ENCODE results near the gene BAZ2B. TPM values are rescaled to one million over a fixed set of nuclear protein-coding genes. Genes with fewer than 3 reads are reported as not detected.
"Not testable (repeated sequence)": the region's sequence is repeated elsewhere in the genome, so short reads cannot be mapped to it uniquely, and the experiment has no call there.

Gene BAZ2B
- total and polyA plus RNA-seq, 3 donors from 2014 or later = 23.5 to 132 (median 119) TPM

DNA sequence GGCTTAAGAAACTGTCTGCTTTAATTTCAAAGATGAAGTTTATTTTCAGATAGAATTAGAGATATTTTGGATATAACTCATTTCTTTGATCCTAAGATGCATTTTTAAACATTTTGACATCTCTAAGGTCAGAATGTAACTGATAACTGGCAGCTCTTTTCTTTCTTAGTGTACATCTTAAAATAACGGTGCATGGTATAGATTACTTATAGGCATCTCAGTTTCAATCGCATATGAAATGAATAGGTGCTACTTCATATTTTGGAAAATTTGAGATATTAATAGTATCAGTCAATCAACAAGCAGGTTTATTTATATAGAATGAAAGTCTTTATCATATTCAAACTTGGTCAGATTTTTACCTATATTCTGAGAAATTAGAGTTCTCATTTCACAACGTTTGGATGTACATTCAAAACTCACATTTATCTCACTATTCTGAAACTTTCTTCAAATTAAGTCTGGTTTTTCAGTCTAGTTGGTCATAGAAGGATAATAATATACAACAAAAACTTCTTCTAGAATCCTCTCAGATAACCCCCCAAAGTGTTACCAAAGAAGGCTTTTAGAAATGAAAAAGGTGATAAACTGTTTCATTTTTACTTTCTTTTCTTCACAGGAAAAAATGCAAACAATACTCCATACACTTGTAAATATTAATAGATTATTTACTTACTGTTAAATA, 207.1 kb downstream of the BAZ2B start:
- Histone ChIP-seq H3K9me3 (no peaks in the 10 kb centered on the region), H3K27me3 (no peaks in the 10 kb centered on the region), H3K27ac (no peak overlapping the region), H3K4me1 (no peaks in the 10 kb centered on the region), H3K36me3 (ENCODE audit: low read depth, missing control alignments) (no peaks in the 10 kb centered on the region), H3K4me3 (no peak overlapping the region)
- TF ChIP-seq CTCF (IDR thresholded peaks at IDR 0.05) = no peak
- TF ChIP-seq POLR2A (IDR thresholded peaks at IDR 0.05) = no peak
- 87% methylated on average over 3 of the region's 3 CpGs for WGBS, 2 donors
- intact Hi-C loops (cut with DNase I; ENCODE audit: low total_unique reads) = no loop called here
- DNase-seq = no peak

DNA sequence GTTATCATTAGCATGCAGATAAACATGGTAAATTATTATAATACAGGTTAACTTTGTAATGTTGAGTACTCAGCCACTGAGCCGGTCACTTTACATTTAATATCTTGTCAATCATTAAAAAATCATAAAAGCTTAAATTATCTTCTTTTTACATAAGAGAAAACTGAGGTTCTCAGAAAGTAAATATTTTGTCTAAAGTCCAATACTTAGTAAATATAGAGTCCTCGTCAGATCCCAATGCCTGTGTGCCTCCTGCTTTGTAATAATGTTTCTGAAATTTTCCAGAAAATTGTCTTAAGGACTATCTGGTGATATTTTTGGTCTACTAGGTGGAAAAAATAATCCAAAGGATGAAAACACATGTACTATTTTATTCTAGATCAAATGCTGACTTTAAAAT, 213.6 kb downstream of the BAZ2B start:
- H3K36me3 ChIP-seq (ENCODE audit: low read depth, missing control alignments) = no peaks in the 10 kb centered on the region
- WGBS, 2 donors = 86 to 88% methylated on average over 2 of the region's 2 CpGs
- no peak overlapping the region for H3K4me3 ChIP-seq
- intact Hi-C loops (cut with DNase I; ENCODE audit: low total_unique reads) = no loop called here
- no peaks in the 10 kb centered on the region for H3K9me3 ChIP-seq
- H3K27me3 ChIP-seq = no peaks in the 10 kb centered on the region
- DNase-seq = no peak
- TF ChIP-seq POLR2A (IDR thresholded peaks at IDR 0.05) = no peak
- TF ChIP-seq CTCF (IDR thresholded peaks at IDR 0.05) = no peak
- no peak overlapping the region for H3K27ac ChIP-seq
- H3K4me1 ChIP-seq = no peaks in the 10 kb centered on the region

DNA sequence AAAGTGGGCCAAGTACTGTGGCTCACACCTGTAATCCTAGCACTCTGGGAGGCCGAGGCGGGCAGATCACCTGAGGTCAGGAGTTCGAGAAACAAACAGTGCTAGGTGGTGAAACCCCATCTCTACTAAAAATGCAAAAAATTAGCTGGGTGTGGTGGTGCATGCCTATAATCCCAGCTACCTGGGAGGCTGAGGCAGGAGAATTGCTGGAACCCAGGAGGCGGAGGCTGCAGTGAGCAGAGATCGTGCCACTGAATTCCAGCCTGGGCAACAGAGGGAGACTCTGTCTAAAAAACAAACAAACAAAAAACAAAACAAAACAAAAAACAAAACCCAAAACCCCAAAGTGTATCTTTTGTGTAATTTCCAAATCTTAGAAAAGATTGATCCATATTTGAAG, 214.2 kb downstream of the BAZ2B start:
- H3K27ac ChIP-seq; H3K4me3 ChIP-seq; H3K4me1 ChIP-seq; intact Hi-C loops (cut with DNase I; ENCODE audit: low total_unique reads); DNase-seq; H3K36me3 ChIP-seq (ENCODE audit: low read depth, missing control alignments); H3K9me3 ChIP-seq; H3K27me3 ChIP-seq: not testable (repeated sequence)
- 94 to 97% methylated on average over 5 of the region's 5 CpGs for WGBS, 2 donors

DNA sequence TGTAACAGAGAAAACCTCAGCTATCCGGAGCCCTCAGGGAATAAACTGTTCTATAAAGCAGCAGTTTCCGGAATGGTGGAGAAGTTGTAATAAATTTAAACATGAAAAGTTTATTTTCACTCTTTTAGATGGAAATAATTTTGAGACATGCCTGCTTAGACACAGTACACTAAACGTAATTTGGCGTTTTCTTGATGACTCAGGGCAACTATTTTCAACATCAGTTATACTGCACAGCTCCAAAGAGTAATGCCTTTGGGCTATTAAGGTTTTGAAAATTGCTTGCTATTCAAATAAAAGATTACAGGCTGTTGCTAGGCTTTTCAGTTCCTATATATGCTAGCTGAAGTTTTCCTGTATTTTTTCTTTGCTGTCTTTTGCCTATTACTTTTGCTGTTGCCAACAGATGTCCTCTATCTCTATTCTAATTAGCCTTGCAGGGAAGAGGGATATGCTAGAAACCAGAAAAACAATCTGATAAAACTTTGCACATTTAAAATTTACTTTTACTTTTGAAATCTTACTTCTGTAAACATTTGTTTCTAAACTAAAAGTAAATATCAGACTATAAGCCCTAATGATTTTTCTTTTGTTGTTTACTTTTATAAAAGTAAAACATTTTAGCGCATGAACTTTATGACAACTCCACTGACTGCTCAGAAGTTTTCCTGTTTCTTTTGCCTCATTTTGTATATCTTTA, 216.5 kb downstream of the BAZ2B start:
- H3K27ac ChIP-seq = no peak overlapping the region
- intact Hi-C loops (cut with DNase I; ENCODE audit: low total_unique reads) = no loop called here
- DNase-seq = no peak
- H3K36me3 ChIP-seq (ENCODE audit: low read depth, missing control alignments) = no peaks in the 10 kb centered on the region
- H3K4me1 ChIP-seq = no peaks in the 10 kb centered on the region
- H3K9me3 ChIP-seq = no peaks in the 10 kb centered on the region
- no peaks in the 10 kb centered on the region for H3K27me3 ChIP-seq
- TF ChIP-seq CTCF (IDR thresholded peaks at IDR 0.05) = no peak
- TF ChIP-seq POLR2A (IDR thresholded peaks at IDR 0.05) = no peak
- H3K4me3 ChIP-seq = no peak overlapping the region
- 72 to 76% methylated on average over 5 of the region's 5 CpGs for WGBS, 2 donors

DNA sequence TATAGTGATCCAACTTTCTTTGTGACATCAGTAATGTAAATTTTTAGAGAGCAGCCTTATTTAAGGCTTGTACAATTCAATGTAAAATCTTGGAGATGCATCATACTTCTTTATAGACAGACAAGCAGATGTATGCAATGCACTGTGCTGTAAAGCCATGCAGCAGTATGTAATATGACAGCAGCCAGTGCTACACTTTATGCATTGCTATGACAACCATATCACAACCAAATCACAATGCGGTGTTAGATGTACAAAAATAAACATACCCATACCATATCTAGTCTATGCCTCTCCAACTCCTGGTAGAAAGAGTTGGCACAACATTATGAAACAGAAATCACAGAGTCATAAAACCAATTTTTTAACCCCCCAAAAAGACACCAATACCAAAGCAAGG, 219.5 kb downstream of the BAZ2B start:
- Histone ChIP-seq H3K4me1 (no peaks in the 10 kb centered on the region), H3K36me3 (ENCODE audit: low read depth, missing control alignments) (no peaks in the 10 kb centered on the region)
- 93 to 100% methylated on average over 1 of the region's 1 CpG for WGBS, 2 donors

More for the DNA sequence above, 219.5 kb downstream of the BAZ2B start:
- Histone ChIP-seq H3K27ac (no peak overlapping the region), H3K9me3 (no peaks in the 10 kb centered on the region), H3K4me3 (no peak overlapping the region), H3K27me3 (no peaks in the 10 kb centered on the region)
- DNase-seq = no peak
- TF ChIP-seq CTCF (IDR thresholded peaks at IDR 0.05) (no peak), POLR2A (IDR thresholded peaks at IDR 0.05) (no peak)
- intact Hi-C loops (cut with DNase I; ENCODE audit: low total_unique reads) = no loop called here

Measured in testis (tissue), 3 donors.